ENCODE data around the gene SSBP2. TPM values are rescaled to one million over a fixed set of nuclear protein-coding genes. Genes with fewer than 3 reads are reported as not detected.
"Not testable (repeated sequence)": the region's sequence is repeated elsewhere in the genome, so short reads cannot be mapped to it uniquely, and the experiment has no call there.

The SSBP2 gene
- total RNA-seq, 1 donor from 2014 or later: 59.0 TPM

- DNase-seq (ENCODE audit: low spot score): not testable (repeated sequence)
These were observed 90.3 kb downstream of the SSBP2 start for GRCh38 chr5:81660624-81661023.

- DNase-seq (ENCODE audit: low spot score): no peak
These were observed 93.5 kb downstream of the SSBP2 start for GRCh38 chr5:81657386-81657785.

GRCh38 chr5:81656783-81657182 lies 94.1 kb downstream of the SSBP2 start:
- no peak for DNase-seq (ENCODE audit: low spot score)

- DNase-seq (ENCODE audit: low spot score): no peak
These were observed 99.9 kb downstream of the SSBP2 start for GRCh38 chr5:81650987-81651386.

- no peak for DNase-seq (ENCODE audit: low spot score)
These were observed 104.4 kb downstream of the SSBP2 start for GRCh38 chr5:81646469-81646995.

GRCh38 chr5:81642210-81642609 lies 108.7 kb downstream of the SSBP2 start:
- no peak for DNase-seq (ENCODE audit: low spot score)

GRCh38 chr5:81639556-81639955 lies 111.3 kb downstream of the SSBP2 start:
- DNase-seq (ENCODE audit: low spot score): no peak

- no peak for DNase-seq (ENCODE audit: low spot score)
These were observed 112.4 kb downstream of the SSBP2 start for GRCh38 chr5:81638471-81638870.

- no peak for DNase-seq (ENCODE audit: low spot score)
These were observed 117.0 kb downstream of the SSBP2 start for GRCh38 chr5:81633891-81634290.

- DNase-seq (ENCODE audit: low spot score): no peak
These were observed 117.4 kb downstream of the SSBP2 start for GRCh38 chr5:81633471-81633870.

- DNase-seq (ENCODE audit: low spot score): no peak
These were observed 118.2 kb downstream of the SSBP2 start for GRCh38 chr5:81632679-81633078.

- no peak for DNase-seq (ENCODE audit: low spot score)
These were observed 119.3 kb downstream of the SSBP2 start for GRCh38 chr5:81631621-81632020.

GRCh38 chr5:81631124-81631523 lies 119.8 kb downstream of the SSBP2 start:
- no peak for DNase-seq (ENCODE audit: low spot score)

- no peak for DNase-seq (ENCODE audit: low spot score)
These were observed 120.2 kb downstream of the SSBP2 start for GRCh38 chr5:81630684-81631083.

GRCh38 chr5:81629986-81630385 lies 120.9 kb downstream of the SSBP2 start:
- no peak for DNase-seq (ENCODE audit: low spot score)

- not testable (repeated sequence) for DNase-seq (ENCODE audit: low spot score)
These were observed 122.8 kb downstream of the SSBP2 start for GRCh38 chr5:81628061-81628460.

GRCh38 chr5:81626524-81626923 lies 124.4 kb downstream of the SSBP2 start:
- DNase-seq (ENCODE audit: low spot score): no peak

GRCh38 chr5:81609810-81610375 lies 141.0 kb downstream of the SSBP2 start:
- DNase-seq (ENCODE audit: low spot score): no peak

- no peak for DNase-seq (ENCODE audit: low spot score)
These were observed 141.9 kb downstream of the SSBP2 start for GRCh38 chr5:81608976-81609375.

- DNase-seq (ENCODE audit: low spot score): no peak
These were observed 143.2 kb downstream of the SSBP2 start for GRCh38 chr5:81607693-81608092.

- no peak for DNase-seq (ENCODE audit: low spot score)
These were observed 144.7 kb downstream of the SSBP2 start for GRCh38 chr5:81606150-81606549.

GRCh38 chr5:81605299-81605698 lies 145.6 kb downstream of the SSBP2 start:
- DNase-seq (ENCODE audit: low spot score): no peak

- no peak for DNase-seq (ENCODE audit: low spot score)
These were observed 146.7 kb downstream of the SSBP2 start for GRCh38 chr5:81604193-81604592.

- no peak for DNase-seq (ENCODE audit: low spot score)
These were observed 149.0 kb downstream of the SSBP2 start for GRCh38 chr5:81601919-81602318.
